ENCODE data around the gene ANKAR.

GRCh38 chr2:189633392-189633811, 41.1 kb upstream of the ANKAR start:
- TF ChIP-seq CTCF (IDR thresholded peaks at IDR 0.05) (peak in 2 of 3 experiments; percentile 29 to 44), POLR2A (IDR thresholded peaks at IDR 0.05; ENCODE audit: low read depth) (no peak)

Data from esophagus muscularis mucosa (tissue), 3 donors.